Activated CD4-positive, alpha-beta T cell treated with anti-CD3 and anti-CD28 coated beads, Interleukin-2, amount 50 U/mL, for 48 hours (primary cell): ENCODE measurements around the gene FNBP1.
"Not testable (repeated sequence)": the region's sequence is repeated elsewhere in the genome, so short reads cannot be mapped to it uniquely, and the experiment has no call there.

ENCODE experiments used
- DNase-seq, 2 experiments: peaks; one replicate each; pipeline ENCODE4 v3.0.0-alpha.2; 2020

Gene FNBP1

DNA sequence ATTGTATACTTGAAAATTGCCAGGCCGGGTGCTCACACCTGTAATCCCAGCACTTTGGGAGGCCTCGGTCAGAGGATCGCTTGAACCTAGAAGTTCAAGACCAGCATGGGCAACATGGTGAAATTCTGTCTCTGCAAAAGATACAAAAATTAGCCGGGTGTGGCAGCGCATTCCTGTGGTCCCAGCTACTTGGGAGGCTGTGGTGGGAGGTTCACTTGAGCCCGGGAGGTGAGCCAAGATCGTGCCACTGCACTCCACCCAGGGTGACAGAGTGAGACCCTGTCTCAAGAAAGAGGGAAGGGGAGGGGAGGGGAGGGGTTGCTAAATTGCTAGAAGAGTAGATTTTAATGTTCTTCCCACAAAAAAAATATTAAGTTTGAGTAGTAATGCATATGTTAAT lies 53.2 kb downstream of the FNBP1 start:
- DNase-seq, result no peak

DNA sequence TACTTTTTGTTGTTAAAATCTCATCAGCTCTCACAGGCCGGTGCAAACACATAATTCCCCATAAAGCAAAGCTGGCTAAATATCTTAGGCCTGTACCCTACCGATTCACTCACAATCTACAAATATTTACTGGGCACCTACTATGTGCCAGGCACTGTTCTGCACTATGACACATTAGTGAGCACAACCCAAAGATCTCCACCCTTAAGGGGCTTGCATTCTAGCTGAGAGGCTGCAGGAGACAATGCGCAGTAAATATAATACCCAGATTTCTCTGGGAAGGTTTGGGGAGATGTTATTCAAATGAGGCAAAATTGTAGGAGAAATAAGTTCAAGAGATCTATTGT lies 53.7 kb downstream of the FNBP1 start:
- no peak for DNase-seq

DNA sequence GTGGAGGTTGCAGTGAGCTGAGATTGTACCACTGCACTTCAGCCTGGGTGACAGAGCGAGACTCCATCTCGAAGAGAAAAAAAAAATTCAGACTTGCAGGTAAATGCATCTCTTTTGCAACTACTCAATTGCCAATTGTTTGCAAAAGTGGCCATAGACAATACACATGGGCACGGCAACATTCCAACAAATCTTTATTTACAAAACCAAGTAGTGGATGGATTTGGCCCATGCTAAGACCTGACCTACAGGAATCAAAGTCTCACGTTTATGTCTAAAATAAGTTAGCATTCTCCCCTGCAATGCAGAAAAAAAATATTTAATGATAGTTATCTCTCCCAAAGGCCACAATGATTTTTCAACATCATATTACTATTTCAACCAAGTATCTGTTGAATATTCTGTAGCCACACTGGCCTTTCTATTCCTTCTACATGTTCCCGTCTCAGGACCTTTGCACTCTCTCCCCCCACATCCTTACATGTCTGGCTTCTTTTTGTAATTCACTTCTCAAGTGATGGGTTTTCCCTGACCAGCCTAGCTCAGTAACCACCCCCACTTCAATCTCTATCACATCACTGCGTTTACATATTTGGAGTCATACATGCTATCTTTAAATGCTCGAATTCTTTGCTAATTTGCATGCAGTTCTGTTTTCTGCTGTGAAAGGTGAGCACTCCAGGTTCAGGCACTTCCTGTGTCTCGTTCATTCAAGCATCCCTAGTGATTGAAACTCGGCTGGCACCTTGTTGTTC lies 54.2 kb downstream of the FNBP1 start:
- peak in 1 of 2 experiments; percentile 26 for DNase-seq

DNA sequence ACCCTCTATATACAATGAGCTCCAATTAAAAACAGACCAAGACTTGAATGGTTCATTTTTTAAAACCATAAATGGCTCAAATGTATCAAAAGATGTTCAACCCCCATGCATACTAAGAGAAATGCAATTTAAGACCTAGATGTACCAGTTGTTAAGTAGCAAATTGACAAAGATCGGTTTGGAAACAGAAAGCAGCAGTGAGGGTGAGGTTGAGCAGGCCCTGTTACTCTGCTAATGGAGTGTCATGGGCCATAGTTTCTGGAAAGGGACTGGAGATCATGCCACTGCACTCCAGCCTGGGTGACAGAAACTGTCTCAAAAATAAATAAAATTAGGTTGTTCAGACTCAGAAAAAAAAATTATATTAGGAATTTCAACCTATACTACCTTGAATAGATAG lies 55.0 kb downstream of the FNBP1 start:
- DNase-seq, result no peak

DNA sequence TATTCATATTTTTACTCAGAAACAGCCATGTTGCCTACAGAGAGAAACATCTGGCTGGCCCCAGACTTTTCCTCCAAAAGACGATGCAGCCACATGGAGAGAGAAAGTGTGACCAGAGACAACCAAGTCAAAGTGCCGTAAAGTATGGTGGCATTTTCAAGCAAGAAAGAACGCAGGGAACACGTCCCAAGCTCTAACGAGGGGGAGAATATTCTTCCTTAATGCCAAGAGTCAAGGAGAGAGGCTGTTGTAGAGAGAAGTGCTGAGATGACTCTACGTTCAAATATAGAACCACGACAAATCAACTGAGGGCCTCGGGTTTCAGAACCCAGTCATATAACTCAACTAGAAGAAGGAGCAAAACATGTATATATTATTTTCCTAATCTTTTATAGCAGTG lies 55.9 kb downstream of the FNBP1 start:
- no peak for DNase-seq

DNA sequence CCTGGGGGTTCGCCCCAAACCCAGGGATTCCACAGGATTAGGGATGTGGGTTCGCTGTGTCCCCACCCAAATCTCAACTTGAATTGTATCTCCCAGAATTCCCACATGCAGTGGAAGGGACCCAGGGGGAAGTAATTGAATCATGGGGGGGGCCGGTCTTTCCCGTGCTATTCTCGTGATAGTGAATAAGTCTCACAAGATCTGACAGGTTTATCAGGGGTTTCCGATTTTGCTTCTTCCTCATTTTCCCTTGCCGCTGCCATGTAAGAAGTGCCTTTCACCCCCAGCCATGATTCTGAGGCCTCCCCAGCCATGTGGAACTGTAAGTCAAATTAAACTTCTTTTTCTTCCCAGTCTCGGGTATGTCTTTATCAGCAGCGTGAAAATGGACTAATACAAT lies 58.4 kb downstream of the FNBP1 start:
- DNase-seq, result not testable (repeated sequence)

DNA sequence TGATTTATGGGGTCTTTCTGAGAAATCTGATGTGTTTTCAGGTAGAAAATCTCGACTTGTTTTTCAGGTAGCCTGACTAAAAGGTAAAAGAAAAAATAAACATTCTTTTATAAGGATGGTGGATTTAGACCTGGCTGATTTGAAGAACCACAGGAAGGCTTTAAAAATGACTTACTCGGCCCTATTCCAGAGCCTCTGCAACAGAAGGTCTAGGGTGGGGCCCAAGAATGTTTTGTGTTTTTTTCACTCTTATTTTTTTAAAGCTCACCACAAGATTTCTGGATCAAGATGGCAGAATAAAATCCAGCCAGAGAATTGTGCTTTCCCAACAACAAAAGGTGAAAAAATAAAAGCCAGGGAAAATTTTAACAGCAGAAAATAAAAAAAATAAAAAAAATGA lies 59.1 kb downstream of the FNBP1 start:
- DNase-seq, result no peak

DNA sequence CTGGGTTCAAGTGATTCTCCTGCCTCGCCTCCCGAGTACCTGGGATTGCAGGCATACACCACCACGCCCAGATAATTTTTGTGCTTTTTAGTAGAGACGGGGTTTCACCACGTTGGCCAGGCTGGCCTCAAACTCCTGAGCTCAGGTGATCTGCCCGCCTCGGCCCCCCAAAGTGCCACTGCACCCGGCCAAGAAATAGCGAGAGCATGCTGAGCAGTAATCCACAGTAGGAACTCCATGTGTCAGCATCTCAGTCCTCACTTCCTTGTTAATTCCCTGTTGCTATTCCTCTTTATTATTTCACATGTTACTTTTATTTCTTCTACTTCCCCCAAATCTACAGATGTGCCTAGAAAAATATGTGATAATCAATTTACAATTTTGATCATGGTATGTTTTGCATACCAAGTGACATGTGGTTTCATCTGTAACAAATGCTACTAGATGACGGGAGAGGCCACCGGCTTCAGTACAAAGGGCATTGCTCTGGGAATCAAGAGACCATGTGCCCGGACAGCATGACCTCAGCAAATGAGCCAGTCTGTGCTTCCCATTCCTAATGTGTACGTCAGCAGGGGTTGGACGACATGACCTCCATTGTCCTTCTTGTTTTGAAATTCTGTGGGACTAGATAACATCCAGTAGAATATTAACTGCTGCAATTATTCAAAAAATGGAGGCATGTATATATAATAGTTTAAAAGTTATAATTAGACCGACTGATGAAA lies 61.6 kb downstream of the FNBP1 start:
- DNase-seq, result no peak

DNA sequence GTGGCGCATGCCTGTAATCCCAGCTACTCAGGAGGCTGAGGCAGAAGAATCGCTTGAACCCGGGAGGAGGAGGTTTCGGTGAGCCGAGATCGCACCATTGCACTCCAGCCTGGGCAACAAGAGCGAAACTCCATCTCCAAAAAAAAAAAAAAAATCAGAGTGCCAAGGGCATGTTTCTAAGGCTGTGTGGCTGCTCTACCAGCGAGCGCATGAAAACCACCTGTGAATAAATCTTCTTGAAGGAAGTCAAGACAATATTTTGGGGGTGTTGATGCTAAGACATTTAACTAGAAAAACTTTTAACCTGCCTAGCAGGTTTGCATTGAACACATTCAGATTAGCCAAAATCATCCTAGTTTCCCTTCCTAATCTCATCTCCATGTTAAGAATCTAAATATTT lies 62.8 kb downstream of the FNBP1 start:
- DNase-seq, result not testable (repeated sequence)

DNA sequence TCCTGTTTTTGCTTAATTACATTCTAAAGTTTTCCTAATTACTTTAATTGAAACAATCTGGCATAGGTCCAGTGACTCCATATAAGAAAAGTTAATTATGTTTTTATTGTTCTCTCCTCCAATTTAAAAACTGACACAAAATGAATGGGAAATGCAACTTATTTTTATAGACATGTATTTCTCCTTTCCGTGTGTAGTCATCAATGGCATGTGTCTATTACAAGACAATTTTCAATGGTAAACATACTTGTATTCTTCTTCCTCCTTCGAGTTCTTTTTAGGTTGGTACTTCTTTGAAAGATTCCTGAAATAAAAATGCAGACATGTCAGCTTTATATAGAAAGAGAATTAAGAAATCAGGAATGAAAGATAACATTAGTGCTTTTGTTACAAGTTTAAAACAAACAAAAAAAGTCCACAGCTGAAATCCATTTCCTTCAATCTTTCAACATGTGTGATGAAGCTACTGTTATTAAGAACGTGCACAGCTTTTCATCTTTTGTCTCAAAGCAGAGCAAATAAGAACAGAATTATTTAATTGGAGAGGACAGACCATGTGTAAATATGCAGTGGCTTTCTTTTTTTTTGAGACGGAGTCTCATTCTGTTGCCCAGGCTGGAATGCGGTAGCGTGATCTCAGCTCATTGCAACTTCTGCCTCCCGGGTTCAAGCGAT lies 63.8 kb downstream of the FNBP1 start:
- DNase-seq, result no peak

DNA sequence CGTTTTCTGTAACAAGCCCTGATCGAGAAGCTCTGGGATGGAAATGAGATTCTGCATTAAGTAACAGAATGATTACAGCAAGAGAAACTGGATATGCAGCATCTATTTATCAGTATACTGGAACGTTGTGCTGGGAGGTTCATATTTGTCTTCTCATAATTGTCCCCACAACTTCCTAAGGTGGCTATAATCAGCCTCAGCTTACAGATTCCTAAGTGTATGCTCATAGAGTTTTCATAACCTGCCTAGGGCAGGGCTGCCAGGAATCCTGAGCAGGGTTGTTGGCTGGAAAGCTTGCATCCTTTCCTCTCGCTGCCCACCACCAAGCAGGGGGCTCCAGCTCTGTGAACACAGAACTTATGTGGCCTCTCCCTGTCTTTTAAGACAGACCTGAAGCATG lies 70.2 kb downstream of the FNBP1 start:
- no peak for DNase-seq

DNA sequence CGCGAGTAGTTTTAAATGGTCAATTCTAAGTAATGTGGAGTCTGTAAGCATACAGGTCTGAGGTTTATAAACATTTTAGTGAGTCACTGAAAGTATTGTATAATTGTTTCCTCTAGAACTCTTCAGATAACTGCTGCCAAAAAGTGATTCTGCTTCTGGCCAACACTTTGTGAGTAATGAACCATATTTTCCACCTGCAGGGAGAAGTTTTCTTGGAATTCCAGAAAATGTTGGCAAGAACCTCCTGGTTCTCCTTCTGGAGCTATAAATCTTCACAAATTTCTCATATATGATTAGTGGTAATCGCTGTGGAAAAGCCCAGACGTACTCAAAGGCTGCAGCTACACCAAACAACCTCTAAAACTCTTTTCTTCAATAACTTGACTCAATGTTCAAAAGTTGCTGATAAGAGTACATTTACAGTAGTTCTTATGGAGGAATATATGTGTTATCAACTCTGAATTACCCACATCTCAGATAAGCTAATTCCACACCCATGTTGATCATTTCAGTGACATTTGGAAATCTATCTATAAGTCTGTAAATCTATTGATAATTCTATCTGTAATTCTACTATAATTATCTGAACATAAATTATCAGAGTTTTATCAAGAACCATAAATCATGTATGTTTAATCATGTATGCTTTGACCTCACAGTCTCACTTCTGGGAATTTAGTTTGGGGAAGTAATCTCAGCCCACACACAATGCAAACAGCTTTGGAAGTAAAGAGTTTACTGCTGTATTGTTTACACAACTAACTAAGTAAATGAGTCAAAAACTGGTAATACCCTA lies 74.1 kb downstream of the FNBP1 start:
- no peak for DNase-seq

DNA sequence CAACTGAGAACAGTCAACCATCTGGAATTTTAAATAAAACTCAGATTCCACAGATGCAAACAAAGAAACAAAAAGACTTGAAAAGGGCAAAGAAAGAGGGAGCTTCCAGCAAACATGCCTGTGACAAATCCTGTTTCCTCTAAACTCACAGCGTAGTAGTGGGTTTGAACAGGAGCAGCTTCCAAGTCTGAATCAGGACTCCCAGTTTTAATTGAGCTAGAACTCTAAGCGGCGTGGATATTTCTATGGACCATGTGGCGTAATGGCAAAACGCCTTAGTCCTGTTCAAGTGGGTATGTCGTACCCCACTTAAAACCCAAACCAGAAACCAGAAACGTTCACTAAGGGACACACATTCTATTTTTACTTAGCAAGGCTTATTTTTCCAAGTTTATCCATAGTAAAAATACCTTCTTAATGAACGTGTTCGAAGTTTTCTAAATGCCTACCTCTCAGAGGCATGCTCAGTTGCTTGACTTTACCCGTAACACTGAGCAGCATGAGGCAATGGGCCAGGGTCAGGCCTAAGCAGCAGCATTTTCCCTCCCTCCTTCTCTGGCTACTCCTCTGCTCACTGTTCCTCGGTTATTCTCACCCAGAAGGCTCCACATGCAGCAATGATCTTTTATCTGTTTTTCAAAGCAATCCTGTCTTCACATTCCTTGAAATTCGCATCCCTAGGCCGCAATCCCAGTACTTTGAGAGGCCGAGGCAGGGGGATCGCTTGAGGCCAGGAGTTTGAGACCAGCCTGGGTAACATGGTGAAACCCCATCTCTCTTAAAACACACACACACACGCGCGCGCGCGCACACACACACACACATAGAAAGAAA lies 77.9 kb downstream of the FNBP1 start:
- DNase-seq, result no peak

DNA sequence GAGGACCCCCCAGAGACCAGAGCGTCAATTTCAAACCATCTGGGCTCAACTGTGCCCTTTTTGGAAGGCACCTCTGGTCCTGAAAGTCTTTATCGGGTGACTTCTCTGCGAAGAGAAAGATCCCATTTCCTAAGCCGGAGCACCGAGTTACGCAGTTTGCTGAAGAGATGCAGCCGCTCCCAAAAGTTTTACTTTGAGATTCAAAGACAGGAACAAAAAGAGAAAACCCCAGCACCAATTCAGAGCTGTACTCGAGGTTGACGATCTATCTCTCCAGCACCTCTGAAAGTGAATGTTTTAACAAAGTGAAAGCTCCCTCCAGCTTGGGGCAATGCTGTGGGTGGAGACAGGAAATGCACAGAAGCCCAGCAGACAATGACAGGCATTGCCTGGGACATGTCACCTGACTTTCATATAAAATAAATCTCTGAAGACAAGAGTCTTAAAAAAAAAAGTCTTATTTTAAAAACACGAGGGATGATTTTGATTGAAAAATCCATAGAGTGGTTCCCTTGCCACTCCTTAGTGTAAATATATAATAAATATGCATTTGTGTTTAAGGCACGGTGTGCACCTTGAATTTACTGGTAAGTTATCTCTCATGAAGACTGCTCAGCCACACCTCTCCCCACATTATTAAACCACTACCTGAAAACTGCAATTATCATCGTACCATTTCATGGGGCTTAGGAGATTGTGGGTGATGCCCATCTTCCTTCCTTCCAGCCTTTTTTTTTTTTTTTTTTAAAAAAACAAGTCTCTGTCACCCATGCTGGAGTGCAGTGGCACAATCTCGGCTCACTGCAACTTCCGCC lies 79.9 kb downstream of the FNBP1 start:
- peak; percentile 62 to 73 for DNase-seq

DNA sequence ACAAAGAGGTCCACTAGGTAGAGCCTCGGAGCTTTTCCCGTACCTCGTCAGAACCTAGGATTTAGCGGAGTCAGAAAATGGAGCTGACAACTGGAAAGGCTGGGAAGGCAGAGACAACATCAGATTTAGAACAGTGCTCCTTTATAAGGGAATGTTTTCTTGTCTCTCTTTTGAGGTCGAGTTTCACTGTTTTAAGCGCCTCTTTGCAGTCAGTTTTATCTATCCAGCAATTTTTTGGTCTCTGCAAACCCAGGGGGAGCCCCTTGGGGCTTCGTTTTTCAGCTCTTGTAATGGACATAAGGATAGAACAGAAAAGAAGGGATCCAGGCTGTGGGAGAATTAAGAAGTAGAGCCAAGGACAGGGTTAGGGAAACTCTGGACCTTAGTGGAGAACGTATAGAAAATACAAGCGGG lies 80.5 kb downstream of the FNBP1 start:
- DNase-seq, result no peak

DNA sequence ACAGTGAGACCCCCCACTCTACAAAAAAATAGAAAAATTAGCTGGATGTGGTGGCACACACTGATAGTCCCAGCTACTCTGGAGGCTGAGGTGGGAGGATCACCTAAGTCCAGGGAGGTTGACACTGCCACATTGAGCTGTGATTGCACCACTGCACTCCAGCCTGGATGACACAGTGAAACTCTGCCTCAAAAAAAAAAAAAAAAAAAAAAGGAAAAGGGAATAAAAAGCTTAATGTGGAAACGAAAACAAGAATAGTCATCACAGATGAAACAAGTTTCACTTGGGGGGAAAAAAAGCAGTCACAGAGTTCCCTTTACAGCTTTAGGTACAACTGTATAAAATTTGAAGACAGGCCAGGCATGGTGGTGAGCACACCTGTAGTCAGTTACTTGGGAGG lies 84.2 kb downstream of the FNBP1 start:
- no peak for DNase-seq

DNA sequence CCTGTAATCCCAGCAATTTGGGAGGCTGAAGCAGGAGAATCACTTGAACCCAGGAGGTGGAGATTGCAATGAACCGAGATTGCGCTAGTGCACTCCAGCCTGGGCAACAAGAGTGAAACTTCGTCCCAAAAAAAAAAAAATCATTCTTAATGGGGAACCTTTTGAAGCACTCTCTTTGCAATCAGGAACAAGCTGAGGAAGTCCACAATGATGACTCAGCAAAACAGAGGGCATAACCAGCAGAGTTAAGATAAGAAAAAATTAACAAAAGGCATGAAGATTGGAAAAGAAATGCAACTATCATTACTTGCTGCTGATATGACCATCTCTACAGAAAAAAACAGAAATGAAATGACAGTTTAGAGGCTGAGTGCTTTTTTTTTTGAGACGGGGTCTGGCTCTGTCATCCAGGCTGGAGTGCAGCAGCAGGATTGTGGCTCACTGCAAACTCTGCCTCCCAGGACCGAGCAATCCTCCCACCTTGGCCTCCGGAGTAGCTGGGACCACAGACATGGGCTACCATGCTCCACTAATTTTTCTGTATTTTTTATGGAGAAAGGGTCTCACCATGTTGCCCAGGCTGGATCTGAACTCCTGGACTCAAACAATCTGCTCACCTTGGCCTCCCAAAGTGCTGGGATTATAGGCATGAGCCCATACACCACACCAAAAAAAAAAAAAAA lies 88.0 kb downstream of the FNBP1 start:
- DNase-seq, result no peak

DNA sequence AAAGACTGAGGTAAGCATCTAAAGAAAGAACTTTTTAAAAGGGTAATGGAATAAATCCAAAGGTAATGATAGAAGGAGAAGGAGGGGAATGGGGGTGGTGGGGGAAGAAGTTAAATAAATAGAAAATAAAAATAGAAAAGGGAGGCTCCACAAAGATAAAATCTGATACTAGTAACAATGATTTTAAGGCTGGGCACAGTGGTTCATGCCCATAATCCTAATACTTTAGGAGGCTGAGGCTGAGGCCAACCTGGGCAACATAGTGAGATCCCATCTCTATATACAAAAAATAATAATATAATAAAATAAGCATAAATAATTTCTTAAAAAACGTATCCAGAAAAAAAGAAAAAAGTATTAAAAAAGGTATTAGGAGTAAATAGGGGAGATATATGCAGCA lies 89.3 kb downstream of the FNBP1 start:
- no peak for DNase-seq

DNA sequence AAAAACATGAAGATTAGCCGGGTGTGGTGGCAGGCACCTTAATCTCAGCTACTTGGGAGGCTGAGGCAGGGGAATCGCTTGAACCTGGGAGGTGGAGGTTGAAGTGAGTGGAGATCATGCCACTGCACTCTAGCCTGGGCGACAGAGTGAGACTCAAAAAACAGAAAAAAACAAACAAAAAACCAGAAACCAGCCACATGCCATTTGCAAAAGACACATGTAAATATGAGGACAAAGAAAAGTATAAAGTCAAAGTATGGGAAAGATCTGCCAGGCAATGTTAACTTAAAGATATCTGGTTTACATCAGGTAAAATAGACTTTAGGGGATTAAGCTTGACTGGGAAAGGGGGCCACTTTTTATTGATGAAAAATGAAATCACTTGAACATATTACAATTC lies 90.7 kb downstream of the FNBP1 start:
- no peak for DNase-seq

DNA sequence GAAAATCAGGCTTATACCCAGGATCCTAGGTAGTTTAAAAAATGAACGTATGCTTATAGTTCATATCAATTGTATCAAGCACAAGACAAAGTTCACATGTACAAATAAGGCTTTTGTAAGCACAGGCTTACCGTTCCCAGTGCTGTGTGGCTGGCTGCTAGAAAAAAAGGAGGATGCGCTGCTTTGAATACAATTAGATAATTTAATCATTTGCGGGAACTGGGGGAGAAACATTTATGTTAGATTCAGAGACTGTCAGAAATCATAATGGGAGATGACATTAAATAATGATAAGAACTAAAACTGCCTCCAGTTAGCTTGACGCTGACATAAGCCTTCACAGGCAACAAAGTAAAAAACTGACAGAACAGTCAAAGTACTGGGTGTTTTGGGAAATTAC lies 93.2 kb downstream of the FNBP1 start:
- DNase-seq, result no peak

DNA sequence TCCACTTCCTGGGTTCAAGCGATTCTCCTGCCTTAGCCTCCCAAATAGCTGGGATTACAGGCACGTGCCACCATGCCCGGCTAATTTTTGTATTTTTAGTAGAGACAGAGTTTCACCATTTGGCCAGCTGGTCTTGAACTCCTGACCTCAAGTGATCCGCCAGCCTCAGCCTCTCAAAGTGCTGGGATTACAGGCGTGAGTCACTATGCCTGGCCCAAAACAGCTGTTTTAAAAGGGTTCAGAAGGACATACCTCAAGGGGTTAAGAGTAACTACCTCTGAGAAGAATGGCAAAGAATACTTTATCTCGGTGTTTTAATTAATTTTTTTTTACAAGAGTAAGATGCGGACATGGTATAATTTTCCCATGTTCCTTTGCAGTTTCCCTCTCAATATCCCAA lies 94.4 kb downstream of the FNBP1 start:
- not testable (repeated sequence) for DNase-seq
